Spleen (tissue), 7 donors: ENCODE measurements around the gene VRK3.

Experiments used
- CTCF ChIP-seq, 11 experiments: fragments of 200-600 bp in 7 of 11; fragments of 450-650 bp in 4 of 11; sonication (generic) in 4 of 11; IDR thresholded peaks in 8 of 11; conservative IDR thresholded peaks in 3 of 11; 1 replicate in 7 of 11; 2 replicates in 4 of 11; pipeline versions ENCODE4 v1.4.0 to v1.8.0; 2016 to 2021; ENCODE audit warnings: antibody characterized with exemption in 11 of 11, inconsistent platforms in 4 of 11, mild to moderate bottlenecking in 1 of 11
- POLR2AphosphoS5 ChIP-seq, 3 donors: sonication (generic); formaldehyde crosslinking; IDR thresholded peaks; one replicate each; pipeline ENCODE4 v1.5.1; 2017; ENCODE audit warnings: antibody characterized with exemption in 3 of 3
- donor health status: DM: no; HTN: no; CAD: no; lungs with moderate emphysema.
- donor health status: DM: no; HTN: no; CAD: no.
- donor health status: DM: no; HTN: no; CAD: no.

DNA sequence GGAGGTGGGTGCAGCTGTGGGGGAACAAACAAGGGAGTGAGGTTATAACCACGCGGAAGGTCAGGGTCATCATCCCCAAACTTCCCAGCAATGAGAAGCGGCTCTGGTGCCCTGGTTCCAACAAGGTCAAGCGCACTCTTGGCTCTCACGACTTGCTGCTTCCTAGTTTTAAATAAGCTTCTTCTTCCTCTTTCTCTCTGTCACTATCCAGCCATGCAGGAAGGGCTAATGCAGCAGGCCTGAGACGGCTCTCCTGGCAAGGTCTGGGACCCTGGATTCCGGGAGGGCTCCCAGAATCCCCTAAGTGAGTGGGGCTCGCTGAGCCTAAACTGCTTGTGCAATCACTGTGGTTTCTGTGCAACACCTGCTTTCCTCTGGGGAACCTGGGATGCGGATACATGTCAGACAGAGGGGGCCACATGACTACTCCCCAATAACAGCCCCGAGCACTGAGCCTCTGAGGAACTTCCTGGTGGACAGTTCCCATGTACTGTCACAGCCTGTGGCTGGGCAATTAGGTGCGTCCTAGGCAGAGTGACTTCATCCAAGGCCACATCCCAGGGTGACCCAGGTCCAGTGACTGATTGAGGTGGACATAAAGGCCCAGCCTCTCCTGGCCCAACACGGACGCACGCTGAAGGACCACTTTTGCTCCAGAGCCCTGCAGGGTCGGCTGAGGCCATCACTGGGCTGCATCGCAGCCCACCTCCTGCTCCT lies 24.2 kb downstream of the VRK3 start:
- TF ChIP-seq CTCF (IDR thresholded peaks at IDR 0.05 in 8 of 11, conservative IDR thresholded peaks at IDR 0.05 in 3 of 11) (no peak), POLR2AphosphoS5 (IDR thresholded peaks at IDR 0.05) (no peak)
